ENCODE measurements around the gene PITPNM3. TPM values are rescaled to one million over a fixed set of nuclear protein-coding genes. Genes with fewer than 3 reads are reported as not detected.

The PITPNM3 gene
- total and polyA plus RNA-seq, 2 experiments from 2014 or later: 1.0 to 1.5 TPM

GRCh38 chr17:6512552-6512951 is 43.8 kb downstream of the PITPNM3 start:
- ATAC-seq (no peak), DNase-seq (ENCODE audit: low spot score) (no peak)
- no peaks in the 10 kb centered on the region for H3K27me3 ChIP-seq (ENCODE audit: insufficient read depth)
- H3K27ac ChIP-seq (ENCODE audit: low read depth): no peak overlapping the region
- 0 out of 2 replicates have a peak, but pooled peaks cover 3% of the 10 kb centered on the region for H3K4me1 ChIP-seq (ENCODE audit: insufficient read depth)
- H4K20me1 ChIP-seq (replicated peaks; ENCODE audit: insufficient read depth): no peaks in the 10 kb centered on the region
- no peaks in the 10 kb centered on the region for H3F3A ChIP-seq (replicated peaks; ENCODE audit: low read depth)
- no peak overlapping the region for H3K4me3 ChIP-seq
- no peak overlapping the region for H3K4me2 ChIP-seq
- H3K36me3 ChIP-seq (ENCODE audit: insufficient read depth): no peaks in the 10 kb centered on the region
- Mint-ChIP-seq H3K27ac (no peak overlapping the region), H3K27me3 (ENCODE audit: insufficient read depth, low read depth, poor library complexity) (peaks cover 3% of the 10 kb centered on the region), H3K4me3 (no peak overlapping the region), H3K36me3 (ENCODE audit: low read depth) (no peaks in the 10 kb centered on the region), H3K9me3 (no peaks in the 10 kb centered on the region; the same call in 1 of the 3 replicates), H3K4me1 (peaks cover 3% of the 10 kb centered on the region)
- no peak overlapping the region for H2AFZ ChIP-seq
- TF ChIP-seq POLR2AphosphoS5 (IDR thresholded peaks at IDR 0.05; ENCODE audit: low read depth): no peak
- TF ChIP-seq STAT1 (IDR thresholded peaks at IDR 0.05; ENCODE audit: unreplicated experiment): no peak
- no peak for TF ChIP-seq ZNF114 (CRISPR knock-in tag; IDR thresholded peaks at IDR 0.05)
- TF ChIP-seq NANOG (IDR thresholded peaks at IDR 0.05; ENCODE audit: borderline replicate concordance): no peak
- TF ChIP-seq, protein P1, sequence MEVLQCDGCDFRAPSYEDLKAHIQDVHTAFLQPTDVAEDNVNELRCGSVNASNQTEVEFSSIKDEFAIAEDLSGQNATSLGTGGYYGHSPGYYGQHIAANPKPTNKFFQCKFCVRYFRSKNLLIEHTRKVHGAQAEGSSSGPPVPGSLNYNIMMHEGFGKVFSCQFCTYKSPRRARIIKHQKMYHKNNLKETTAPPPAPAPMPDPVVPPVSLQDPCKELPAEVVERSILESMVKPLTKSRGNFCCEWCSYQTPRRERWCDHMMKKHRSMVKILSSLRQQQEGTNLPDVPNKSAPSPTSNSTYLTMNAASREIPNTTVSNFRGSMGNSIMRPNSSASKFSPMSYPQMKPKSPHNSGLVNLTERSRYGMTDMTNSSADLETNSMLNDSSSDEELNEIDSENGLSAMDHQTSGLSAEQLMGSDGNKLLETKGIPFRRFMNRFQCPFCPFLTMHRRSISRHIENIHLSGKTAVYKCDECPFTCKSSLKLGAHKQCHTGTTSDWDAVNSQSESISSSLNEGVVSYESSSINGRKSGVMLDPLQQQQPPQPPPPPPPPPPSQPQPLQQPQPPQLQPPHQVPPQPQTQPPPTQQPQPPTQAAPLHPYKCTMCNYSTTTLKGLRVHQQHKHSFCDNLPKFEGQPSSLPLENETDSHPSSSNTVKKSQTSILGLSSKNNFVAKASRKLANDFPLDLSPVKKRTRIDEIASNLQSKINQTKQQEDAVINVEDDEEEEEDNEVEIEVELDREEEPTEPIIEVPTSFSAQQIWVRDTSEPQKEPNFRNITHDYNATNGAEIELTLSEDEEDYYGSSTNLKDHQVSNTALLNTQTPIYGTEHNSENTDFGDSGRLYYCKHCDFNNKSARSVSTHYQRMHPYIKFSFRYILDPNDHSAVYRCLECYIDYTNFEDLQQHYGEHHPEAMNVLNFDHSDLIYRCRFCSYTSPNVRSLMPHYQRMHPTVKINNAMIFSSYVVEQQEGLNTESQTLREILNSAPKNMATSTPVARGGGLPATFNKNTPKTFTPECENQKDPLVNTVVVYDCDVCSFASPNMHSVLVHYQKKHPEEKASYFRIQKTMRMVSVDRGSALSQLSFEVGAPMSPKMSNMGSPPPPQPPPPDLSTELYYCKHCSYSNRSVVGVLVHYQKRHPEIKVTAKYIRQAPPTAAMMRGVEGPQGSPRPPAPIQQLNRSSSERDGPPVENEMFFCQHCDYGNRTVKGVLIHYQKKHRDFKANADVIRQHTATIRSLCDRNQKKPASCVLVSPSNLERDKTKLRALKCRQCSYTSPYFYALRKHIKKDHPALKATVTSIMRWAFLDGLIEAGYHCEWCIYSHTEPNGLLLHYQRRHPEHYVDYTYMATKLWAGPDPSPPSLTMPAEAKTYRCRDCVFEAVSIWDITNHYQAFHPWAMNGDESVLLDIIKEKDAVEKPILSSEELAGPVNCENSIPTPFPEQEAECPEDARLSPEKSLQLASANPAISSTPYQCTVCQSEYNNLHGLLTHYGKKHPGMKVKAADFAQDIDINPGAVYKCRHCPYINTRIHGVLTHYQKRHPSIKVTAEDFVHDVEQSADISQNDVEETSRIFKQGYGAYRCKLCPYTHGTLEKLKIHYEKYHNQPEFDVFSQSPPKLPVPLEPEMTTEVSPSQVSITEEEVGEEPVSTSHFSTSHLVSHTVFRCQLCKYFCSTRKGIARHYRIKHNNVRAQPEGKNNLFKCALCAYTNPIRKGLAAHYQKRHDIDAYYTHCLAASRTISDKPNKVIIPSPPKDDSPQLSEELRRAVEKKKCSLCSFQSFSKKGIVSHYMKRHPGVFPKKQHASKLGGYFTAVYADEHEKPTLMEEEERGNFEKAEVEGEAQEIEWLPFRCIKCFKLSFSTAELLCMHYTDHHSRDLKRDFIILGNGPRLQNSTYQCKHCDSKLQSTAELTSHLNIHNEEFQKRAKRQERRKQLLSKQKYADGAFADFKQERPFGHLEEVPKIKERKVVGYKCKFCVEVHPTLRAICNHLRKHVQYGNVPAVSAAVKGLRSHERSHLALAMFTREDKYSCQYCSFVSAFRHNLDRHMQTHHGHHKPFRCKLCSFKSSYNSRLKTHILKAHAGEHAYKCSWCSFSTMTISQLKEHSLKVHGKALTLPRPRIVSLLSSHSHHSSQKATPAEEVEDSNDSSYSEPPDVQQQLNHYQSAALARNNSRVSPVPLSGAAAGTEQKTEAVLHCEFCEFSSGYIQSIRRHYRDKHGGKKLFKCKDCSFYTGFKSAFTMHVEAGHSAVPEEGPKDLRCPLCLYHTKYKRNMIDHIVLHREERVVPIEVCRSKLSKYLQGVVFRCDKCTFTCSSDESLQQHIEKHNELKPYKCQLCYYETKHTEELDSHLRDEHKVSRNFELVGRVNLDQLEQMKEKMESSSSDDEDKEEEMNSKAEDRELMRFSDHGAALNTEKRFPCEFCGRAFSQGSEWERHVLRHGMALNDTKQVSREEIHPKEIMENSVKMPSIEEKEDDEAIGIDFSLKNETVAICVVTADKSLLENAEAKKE (CRISPR knock-in tag; IDR thresholded peaks at IDR 0.05): no peak
- TF ChIP-seq CTCF (conservative IDR thresholded peaks at IDR 0.05; ENCODE audit: low read depth in 2 of 2): no peak
- TF ChIP-seq CREB1 (CRISPR knock-in tag; IDR thresholded peaks at IDR 0.05; ENCODE audit: low read depth): no peak
- TF ChIP-seq REST (IDR thresholded peaks at IDR 0.05; ENCODE audit: unreplicated experiment): no peak
- no peak for TF ChIP-seq ZNF331 (CRISPR knock-in tag; IDR thresholded peaks at IDR 0.05; ENCODE audit: low read depth)
- TF ChIP-seq, protein P2, sequence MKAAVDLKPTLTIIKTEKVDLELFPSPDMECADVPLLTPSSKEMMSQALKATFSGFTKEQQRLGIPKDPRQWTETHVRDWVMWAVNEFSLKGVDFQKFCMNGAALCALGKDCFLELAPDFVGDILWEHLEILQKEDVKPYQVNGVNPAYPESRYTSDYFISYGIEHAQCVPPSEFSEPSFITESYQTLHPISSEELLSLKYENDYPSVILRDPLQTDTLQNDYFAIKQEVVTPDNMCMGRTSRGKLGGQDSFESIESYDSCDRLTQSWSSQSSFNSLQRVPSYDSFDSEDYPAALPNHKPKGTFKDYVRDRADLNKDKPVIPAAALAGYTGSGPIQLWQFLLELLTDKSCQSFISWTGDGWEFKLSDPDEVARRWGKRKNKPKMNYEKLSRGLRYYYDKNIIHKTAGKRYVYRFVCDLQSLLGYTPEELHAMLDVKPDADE (IDR thresholded peaks at IDR 0.05): no peak
- no peak for TF ChIP-seq EZH2 (IDR thresholded peaks at IDR 0.05; ENCODE audit: low read depth, unreplicated experiment)
- TF ChIP-seq EZH2phosphoT487 (IDR thresholded peaks at IDR 0.05; ENCODE audit: unreplicated experiment): no peak
- TF ChIP-seq JUNB (IDR thresholded peaks at IDR 0.05; ENCODE audit: unreplicated experiment): no peak
- H3K79me2 ChIP-seq (replicated peaks; ENCODE audit: insufficient read depth): no peaks in the 10 kb centered on the region
- 0 out of 2 replicates have a peak, but pooled peaks cover 3% of the 10 kb centered on the region for H3K9me2 ChIP-seq (ENCODE audit: insufficient read depth)
